Chondrocyte (in vitro differentiated cells): Measurements from ENCODE around the gene VMP1. TPM values are rescaled to one million over a fixed set of nuclear protein-coding genes. Genes with fewer than 3 reads are reported as not detected.
A peak's percentile ranks its signal among the peaks of the same experiment; 100 is the strongest.

Experiments
- DNase-seq: peaks from one replicate; pipeline ENCODE4 v3.0.0; 2021; ENCODE audit warnings: mixed read lengths, low spot score
- H3K27ac Mint-ChIP-seq: one replicate; pipeline ENCODE4 v1.8.0; 2021; ENCODE audit warnings: mild to moderate bottlenecking, moderate library complexity, mixed read lengths; ENCODE audit not compliant: unreplicated experiment
- H3K27me3 Mint-ChIP-seq: 2 replicates; pipeline ENCODE4 v1.8.0; 2021; ENCODE audit warnings: low read depth, mixed read lengths
- H3K36me3 Mint-ChIP-seq: 2 replicates; pipeline ENCODE4 v1.8.0; 2021; ENCODE audit warnings: low read depth, mixed read lengths
- H3K4me1 Mint-ChIP-seq: 2 replicates; pipeline ENCODE4 v1.8.0; 2021; ENCODE audit warnings: low read depth, mild to moderate bottlenecking, mixed read lengths
- H3K4me3 Mint-ChIP-seq: one replicate; pipeline ENCODE4 v1.8.0; 2021; ENCODE audit warnings: mild to moderate bottlenecking, moderate library complexity, mixed read lengths; ENCODE audit not compliant: unreplicated experiment
- H3K9me3 Mint-ChIP-seq: 2 replicates; pipeline ENCODE4 v1.8.0; 2021; ENCODE audit warnings: low read depth, mixed read lengths
- CTCF ChIP-seq: fragments of 200-600 bp; sonication (generic); IDR thresholded peaks from 2 replicates; pipeline ENCODE4 v1.5.0; 2021; ENCODE audit warnings: antibody characterized with exemption, mild to moderate bottlenecking, moderate library complexity
- total RNA-seq: library from RNA; stranded (reverse); gene quantifications from 3 replicates; pipeline ENCODE4 v1.2.1, GENCODE V29; 2021

VMP1 gene
- total RNA-seq, 1 donor from 2014 or later = 295 TPM

GRCh38 chr17:59683283-59683682 is 24.2 kb upstream of the VMP1 start:
- Mint-ChIP-seq H3K36me3 (peaks cover 48% of the 10 kb centered on the region), H3K4me3 (no peak overlapping the region), H3K27me3 (no peaks in the 10 kb centered on the region), H3K4me1 (peaks cover 8% of the 10 kb centered on the region), H3K27ac (no peak overlapping the region), H3K9me3 (no peaks in the 10 kb centered on the region)
- DNase-seq = no peak
- TF ChIP-seq CTCF = no peak

GRCh38 chr17:59684967-59685366 is 22.5 kb upstream of the VMP1 start:
- no peak for DNase-seq
- no peak overlapping the region for H3K4me3 Mint-ChIP-seq
- peaks cover 5% of the 10 kb centered on the region for H3K4me1 Mint-ChIP-seq
- H3K27ac Mint-ChIP-seq = no peak overlapping the region
- no peaks in the 10 kb centered on the region for H3K27me3 Mint-ChIP-seq
- no peaks in the 10 kb centered on the region for H3K9me3 Mint-ChIP-seq
- peaks cover 46% of the 10 kb centered on the region for H3K36me3 Mint-ChIP-seq
- TF ChIP-seq CTCF = no peak

GRCh38 chr17:59688008-59688407 is 19.4 kb upstream of the VMP1 start:
- no peak overlapping the region for H3K4me3 Mint-ChIP-seq
- peaks cover 43% of the 10 kb centered on the region for H3K36me3 Mint-ChIP-seq

GRCh38 chr17:59688496-59688895 is 19.0 kb upstream of the VMP1 start:
- no peak overlapping the region for H3K4me3 Mint-ChIP-seq
- no peaks in the 10 kb centered on the region for H3K4me1 Mint-ChIP-seq
- DNase-seq = no peak
- no peaks in the 10 kb centered on the region for H3K9me3 Mint-ChIP-seq
- H3K27ac Mint-ChIP-seq = peak overlapping the region; percentile 8
- TF ChIP-seq CTCF = no peak
- H3K36me3 Mint-ChIP-seq = peaks cover 40% of the 10 kb centered on the region
- no peaks in the 10 kb centered on the region for H3K27me3 Mint-ChIP-seq

More at GRCh38 chr17:59688008-59688407, 19.4 kb upstream of the VMP1 start:
- H3K4me1 Mint-ChIP-seq = no peaks in the 10 kb centered on the region
- peak overlapping the region; percentile 14 for H3K27ac Mint-ChIP-seq
- no peaks in the 10 kb centered on the region for H3K27me3 Mint-ChIP-seq
- no peak for TF ChIP-seq CTCF
- H3K9me3 Mint-ChIP-seq = no peaks in the 10 kb centered on the region
- DNase-seq = no peak

GRCh38 chr17:59693582-59693981 is 13.9 kb upstream of the VMP1 start:
- Mint-ChIP-seq H3K27ac (no peak overlapping the region), H3K36me3 (peaks cover 40% of the 10 kb centered on the region), H3K4me1 (no peaks in the 10 kb centered on the region), H3K4me3 (no peak overlapping the region), H3K9me3 (no peaks in the 10 kb centered on the region), H3K27me3 (no peaks in the 10 kb centered on the region)
- DNase-seq = no peak
- no peak for TF ChIP-seq CTCF
